Activated naive CD8-positive, alpha-beta T cell (primary cell): Measurements from ENCODE around the gene CYTH1.
A peak's percentile ranks its signal among the peaks of the same experiment; 100 is the strongest.

Experiments used
- H3K27ac Mint-ChIP-seq: one replicate; pipeline ENCODE4 v1.8.0; 2021; ENCODE audit warnings: mixed read lengths
- H3K27me3 Mint-ChIP-seq: one replicate; pipeline ENCODE4 v1.8.0; 2021; ENCODE audit warnings: mixed read lengths
- H3K36me3 Mint-ChIP-seq: one replicate; pipeline ENCODE4 v1.8.0; 2021; ENCODE audit warnings: mixed read lengths
- H3K4me1 Mint-ChIP-seq: one replicate; pipeline ENCODE4 v1.8.0; 2021; ENCODE audit warnings: low read depth, mixed read lengths
- H3K4me3 Mint-ChIP-seq: one replicate; pipeline ENCODE4 v1.8.0; 2021; ENCODE audit warnings: mild to moderate bottlenecking, mixed read lengths
- H3K9me3 Mint-ChIP-seq: one replicate; pipeline ENCODE4 v1.8.0; 2021; ENCODE audit warnings: low read depth, mixed read lengths

CYTH1 gene

GRCh38 chr17:78797691-78798585 lies 15.9 kb upstream of the CYTH1 start:
- H3K4me1 Mint-ChIP-seq, result peaks cover 40% of the 10 kb centered on the region
- H3K4me3 Mint-ChIP-seq, result no peak overlapping the region
- H3K27me3 Mint-ChIP-seq, result no peaks in the 10 kb centered on the region
- peaks cover 11% of the 10 kb centered on the region for H3K36me3 Mint-ChIP-seq
- no peaks in the 10 kb centered on the region for H3K9me3 Mint-ChIP-seq
- no peak overlapping the region for H3K27ac Mint-ChIP-seq

GRCh38 chr17:78797213-78797612 lies 15.1 kb upstream of the CYTH1 start:
- no peaks in the 10 kb centered on the region for H3K9me3 Mint-ChIP-seq
- H3K4me1 Mint-ChIP-seq, result peaks cover 41% of the 10 kb centered on the region
- no peak overlapping the region for H3K4me3 Mint-ChIP-seq
- H3K27me3 Mint-ChIP-seq, result no peaks in the 10 kb centered on the region
- no peak overlapping the region for H3K27ac Mint-ChIP-seq
- H3K36me3 Mint-ChIP-seq, result peaks cover 12% of the 10 kb centered on the region

- Mint-ChIP-seq H3K36me3 (peaks cover 15% of the 10 kb centered on the region), H3K27ac (no peak overlapping the region)
Measured at GRCh38 chr17:78796517-78796900, 14.4 kb upstream of the CYTH1 start.

DNA sequence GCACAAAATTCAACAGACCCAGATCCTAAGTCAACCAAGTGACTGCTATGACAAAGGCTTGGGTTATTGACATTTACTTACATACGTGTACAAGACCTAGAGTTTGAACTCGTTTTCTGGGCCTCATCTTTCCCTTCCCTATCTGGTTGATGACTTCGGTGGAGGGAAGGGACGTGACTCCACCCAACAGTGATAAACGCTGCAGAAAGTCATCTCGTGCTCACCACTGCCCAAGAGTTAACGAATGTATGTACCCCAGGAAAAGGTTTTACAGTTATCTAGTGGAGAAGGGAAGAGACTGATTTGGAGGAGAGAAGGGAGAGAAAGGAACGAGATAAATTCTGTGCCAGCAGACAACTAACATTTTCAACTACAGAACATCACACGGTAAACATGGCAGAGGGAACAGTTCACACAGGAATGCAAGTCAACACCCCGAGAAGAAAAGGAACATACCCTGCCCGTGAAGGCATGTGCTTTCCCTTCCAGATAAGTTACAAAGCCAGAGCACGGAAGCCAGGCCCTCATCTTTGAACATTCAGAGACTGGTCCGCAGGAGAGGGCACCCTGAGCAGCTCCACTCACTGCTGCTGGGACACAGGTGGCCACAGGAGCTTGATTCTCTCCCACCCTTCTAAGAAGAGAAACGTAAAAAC lies 13.9 kb upstream of the CYTH1 start:
- Mint-ChIP-seq H3K4me3 (no peak overlapping the region), H3K9me3 (no peaks in the 10 kb centered on the region), H3K4me1 (peaks cover 49% of the 10 kb centered on the region), H3K27ac (no peak overlapping the region), H3K27me3 (no peaks in the 10 kb centered on the region), H3K36me3 (peaks cover 15% of the 10 kb centered on the region)

More at GRCh38 chr17:78796517-78796900, 14.4 kb upstream of the CYTH1 start:
- no peak overlapping the region for H3K4me3 Mint-ChIP-seq
- H3K27me3 Mint-ChIP-seq, result no peaks in the 10 kb centered on the region
- H3K4me1 Mint-ChIP-seq, result peaks cover 48% of the 10 kb centered on the region
- no peaks in the 10 kb centered on the region for H3K9me3 Mint-ChIP-seq

DNA sequence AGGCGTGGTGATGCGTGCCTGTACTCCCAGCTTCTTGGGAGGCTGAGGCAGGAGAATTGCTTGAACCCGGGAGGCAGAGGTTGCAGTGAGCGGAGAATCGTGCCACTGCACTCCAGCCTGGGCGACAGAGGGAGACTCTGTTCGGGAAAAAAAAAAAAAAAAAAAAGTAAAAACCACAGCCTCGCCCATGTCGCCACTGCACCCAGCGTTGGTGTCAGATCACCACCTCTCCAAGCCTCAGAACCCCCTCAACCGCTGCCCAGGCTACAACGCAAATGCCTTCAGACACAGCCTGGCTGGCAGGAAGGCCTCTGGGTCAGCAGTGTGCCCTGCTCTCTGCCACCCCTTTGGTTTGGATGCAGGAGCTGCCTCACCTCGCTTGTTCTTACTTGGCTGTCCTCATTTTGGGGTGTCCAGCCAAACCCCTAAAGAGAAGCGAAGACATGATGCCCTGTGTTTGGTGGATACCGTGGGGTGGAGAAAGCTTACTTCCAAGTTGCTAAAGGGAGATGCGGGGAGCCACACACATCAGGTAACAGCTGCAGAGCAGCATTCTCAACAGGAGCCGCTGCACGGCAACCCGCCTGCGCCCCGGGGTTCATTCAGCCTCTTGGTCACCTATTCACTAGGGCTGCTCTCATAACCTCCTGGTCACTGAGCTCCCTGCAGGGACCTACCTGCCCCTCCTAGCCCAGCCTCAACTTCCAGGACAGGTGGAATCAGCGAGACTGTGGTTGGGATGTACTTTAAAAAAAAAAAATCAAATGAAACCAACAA lies 13.0 kb upstream of the CYTH1 start:
- Mint-ChIP-seq H3K4me1 (peaks cover 50% of the 10 kb centered on the region), H3K9me3 (no peaks in the 10 kb centered on the region), H3K27me3 (no peaks in the 10 kb centered on the region), H3K27ac (no peak overlapping the region), H3K36me3 (peaks cover 15% of the 10 kb centered on the region), H3K4me3 (no peak overlapping the region)

- peak overlapping the region; percentile 5 for H3K27ac Mint-ChIP-seq
- peaks cover 15% of the 10 kb centered on the region for H3K36me3 Mint-ChIP-seq
- no peaks in the 10 kb centered on the region for H3K27me3 Mint-ChIP-seq
- H3K4me1 Mint-ChIP-seq, result peaks cover 50% of the 10 kb centered on the region
- no peaks in the 10 kb centered on the region for H3K9me3 Mint-ChIP-seq
- H3K4me3 Mint-ChIP-seq, result no peak overlapping the region
Measured at GRCh38 chr17:78794399-78794798, 12.3 kb upstream of the CYTH1 start.

DNA sequence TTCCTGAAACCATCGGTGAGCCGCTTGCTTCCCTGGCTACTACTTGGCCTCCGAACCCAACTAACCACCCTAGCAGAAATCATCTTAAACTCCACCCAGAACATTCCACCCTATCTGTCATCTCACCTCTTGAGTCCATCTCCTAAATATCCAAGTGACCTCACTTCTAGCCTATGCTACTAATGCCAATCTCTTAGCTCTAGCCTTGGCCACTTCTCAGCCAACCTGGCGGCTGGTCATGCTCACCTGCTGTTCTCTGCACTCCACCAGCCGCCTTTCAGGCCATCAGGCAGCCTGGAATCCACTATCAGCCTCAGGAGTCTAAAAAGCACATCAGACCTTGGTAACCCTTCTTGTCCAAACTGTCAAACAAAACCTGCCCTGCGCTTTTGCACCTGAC lies 11.9 kb upstream of the CYTH1 start:
- H3K9me3 Mint-ChIP-seq, result no peaks in the 10 kb centered on the region
- H3K27me3 Mint-ChIP-seq, result no peaks in the 10 kb centered on the region
- H3K4me1 Mint-ChIP-seq, result peaks cover 50% of the 10 kb centered on the region
- peaks cover 15% of the 10 kb centered on the region for H3K36me3 Mint-ChIP-seq
- H3K27ac Mint-ChIP-seq, result peak overlapping the region; percentile 59
- H3K4me3 Mint-ChIP-seq, result no peak overlapping the region

DNA sequence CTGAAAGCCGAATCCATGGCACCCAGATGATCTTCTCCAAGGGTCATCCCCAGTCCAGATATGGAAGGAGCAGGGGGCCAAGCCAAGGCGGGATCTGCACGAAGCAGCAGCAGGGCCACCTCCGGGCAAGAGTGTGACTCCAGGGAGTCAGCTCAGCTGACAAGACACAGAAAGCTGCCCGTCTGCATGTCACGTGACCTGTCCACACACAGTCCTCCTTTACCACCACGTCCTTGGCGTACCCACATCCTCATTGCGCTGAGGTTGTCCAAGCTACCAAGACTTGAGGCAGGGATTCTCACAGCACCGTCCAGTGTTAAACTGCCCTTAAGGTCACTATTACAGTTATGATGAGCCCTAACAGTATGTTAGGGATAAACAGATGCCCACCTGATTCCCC lies 11.3 kb upstream of the CYTH1 start:
- Mint-ChIP-seq H3K9me3 (no peaks in the 10 kb centered on the region), H3K27me3 (no peaks in the 10 kb centered on the region), H3K36me3 (peaks cover 12% of the 10 kb centered on the region), H3K4me1 (peaks cover 51% of the 10 kb centered on the region), H3K27ac (peak overlapping the region; percentile 59), H3K4me3 (no peak overlapping the region)

DNA sequence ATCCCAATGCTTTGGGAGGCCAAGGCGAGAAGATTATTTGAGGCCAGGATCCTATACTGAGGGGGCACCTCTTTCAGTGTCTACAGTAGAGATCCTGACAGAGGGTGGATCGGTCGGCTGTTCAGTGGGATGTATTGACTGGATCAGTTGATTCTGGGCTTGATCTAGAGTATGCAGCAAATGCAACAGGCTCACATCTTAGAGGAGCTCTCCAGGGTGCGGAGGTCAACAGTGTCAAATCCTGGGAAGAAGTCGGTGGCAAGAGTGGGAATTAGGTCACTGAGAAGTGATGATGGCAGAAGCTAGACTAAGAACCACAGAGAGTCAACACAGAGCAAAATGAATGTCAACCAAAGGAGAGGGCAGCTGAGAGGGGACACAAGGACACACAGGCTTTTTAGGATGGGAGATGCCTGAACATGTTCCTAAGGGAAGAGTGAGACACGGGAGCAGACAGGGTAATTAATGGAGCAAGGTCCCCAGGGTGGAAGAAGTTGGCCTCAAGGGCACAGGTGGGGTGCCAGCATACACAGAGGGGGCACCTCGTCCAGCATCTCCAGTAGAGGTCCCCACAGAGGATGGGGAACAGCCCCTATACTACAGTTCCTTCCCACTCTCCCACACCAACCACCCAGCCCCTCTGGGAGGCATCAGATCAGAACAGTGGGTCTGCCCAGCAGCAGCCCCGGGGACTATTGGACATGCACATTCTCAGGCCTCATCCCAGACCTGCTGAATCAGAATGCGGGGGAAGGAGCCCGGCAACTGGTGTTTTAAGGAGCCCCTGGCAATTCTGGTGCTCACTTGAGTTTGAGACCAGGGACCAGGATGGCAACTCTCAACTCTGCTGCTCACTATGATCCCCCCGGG lies 10.0 kb upstream of the CYTH1 start:
- Mint-ChIP-seq H3K4me3 (no peak overlapping the region), H3K4me1 (peaks cover 58% of the 10 kb centered on the region), H3K36me3 (peaks cover 17% of the 10 kb centered on the region), H3K9me3 (no peaks in the 10 kb centered on the region), H3K27me3 (no peaks in the 10 kb centered on the region), H3K27ac (peak overlapping the region; percentile 64)

- no peaks in the 10 kb centered on the region for H3K9me3 Mint-ChIP-seq
- H3K4me1 Mint-ChIP-seq, result peaks cover 60% of the 10 kb centered on the region
- H3K36me3 Mint-ChIP-seq, result peaks cover 11% of the 10 kb centered on the region
- no peaks in the 10 kb centered on the region for H3K27me3 Mint-ChIP-seq
- no peak overlapping the region for H3K4me3 Mint-ChIP-seq
- peak overlapping the region; percentile 79 for H3K27ac Mint-ChIP-seq
Measured at GRCh38 chr17:78790552-78790951, 8.5 kb upstream of the CYTH1 start.

DNA sequence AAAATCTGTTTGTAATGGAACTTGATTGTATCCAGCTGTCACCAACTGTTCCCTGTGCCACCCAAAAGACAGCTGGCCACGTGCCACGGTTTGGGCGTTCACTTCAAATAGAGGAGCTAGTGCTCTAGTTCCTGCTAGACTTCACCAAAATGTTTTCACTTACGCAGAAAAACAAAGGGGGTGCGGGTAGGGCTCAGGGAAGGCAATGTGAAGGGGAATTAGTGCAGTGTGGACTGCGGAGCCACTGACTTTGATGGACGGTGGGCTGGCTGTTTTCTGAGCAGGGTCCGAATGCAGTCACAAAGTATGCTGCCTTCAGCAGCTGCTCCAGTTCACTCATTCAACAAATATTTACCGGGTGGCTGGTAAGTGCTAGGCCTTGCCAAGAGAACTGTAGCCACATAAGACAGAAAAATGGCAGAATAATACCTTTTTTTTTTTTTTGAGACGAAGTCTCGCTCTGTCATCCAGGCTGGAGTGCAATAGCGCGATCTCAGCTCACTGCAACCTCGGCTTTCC lies 7.6 kb upstream of the CYTH1 start:
- Mint-ChIP-seq H3K9me3 (no peaks in the 10 kb centered on the region), H3K36me3 (peaks cover 11% of the 10 kb centered on the region), H3K27me3 (no peaks in the 10 kb centered on the region), H3K27ac (peak overlapping the region; percentile 79), H3K4me1 (peaks cover 67% of the 10 kb centered on the region), H3K4me3 (peak overlapping the region; percentile 39)

GRCh38 chr17:78789149-78789662 lies 7.1 kb upstream of the CYTH1 start:
- Mint-ChIP-seq H3K4me1 (peaks cover 70% of the 10 kb centered on the region), H3K4me3 (peak overlapping the region; percentile 39), H3K36me3 (peaks cover 11% of the 10 kb centered on the region)

GRCh38 chr17:78788451-78788850 lies 6.4 kb upstream of the CYTH1 start:
- Mint-ChIP-seq H3K27ac (peak overlapping the region; percentile 66), H3K4me3 (no peak overlapping the region), H3K27me3 (no peaks in the 10 kb centered on the region), H3K9me3 (no peaks in the 10 kb centered on the region), H3K4me1 (peaks cover 73% of the 10 kb centered on the region), H3K36me3 (peaks cover 11% of the 10 kb centered on the region)

More at GRCh38 chr17:78789149-78789662, 7.1 kb upstream of the CYTH1 start:
- peak overlapping the region; percentile 79 for H3K27ac Mint-ChIP-seq
- H3K9me3 Mint-ChIP-seq, result no peaks in the 10 kb centered on the region
- H3K27me3 Mint-ChIP-seq, result no peaks in the 10 kb centered on the region

DNA sequence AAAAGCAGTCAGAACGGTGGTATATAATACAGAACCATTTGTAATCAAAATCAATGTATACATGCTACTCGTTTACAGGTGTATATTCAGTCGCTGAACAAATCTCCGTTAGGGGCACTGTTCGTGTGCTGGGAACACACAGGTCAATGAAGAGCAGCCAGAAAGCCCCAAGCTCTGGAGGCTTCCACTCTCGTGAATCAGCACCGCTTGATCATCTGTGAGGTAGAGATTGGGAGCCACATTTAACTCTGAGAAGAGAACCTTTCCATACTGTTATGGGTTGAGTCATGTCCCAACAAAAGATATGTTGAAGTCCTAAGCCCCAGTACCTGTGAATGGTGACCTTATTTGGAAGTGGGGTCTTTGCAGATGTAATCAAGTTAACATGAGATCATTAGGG lies 5.4 kb upstream of the CYTH1 start:
- Mint-ChIP-seq H3K27me3 (no peaks in the 10 kb centered on the region), H3K4me1 (peaks cover 74% of the 10 kb centered on the region), H3K4me3 (no peak overlapping the region), H3K36me3 (peaks cover 8% of the 10 kb centered on the region), H3K27ac (peak overlapping the region; percentile 75), H3K9me3 (no peaks in the 10 kb centered on the region)
